GM12878 (cell line): ENCODE results near the gene SCMH1. TPM values are rescaled to one million over a fixed set of nuclear protein-coding genes. Genes with fewer than 3 reads are reported as not detected.

Source experiments
- BRCA1 ChIP-seq: IDR thresholded peaks from 2 replicates; pipeline ENCODE4 v1.6.1; 2011; ENCODE audit warnings: low read depth, low read length, improper control_type of control experiment
- E4F1 ChIP-seq: fragments of 450-650 bp; IDR thresholded peaks from 2 replicates; pipeline ENCODE4 v1.6.1; 2018; ENCODE audit warnings: borderline replicate concordance, mild to moderate bottlenecking; ENCODE audit not compliant: partially characterized antibody
- PKNOX1 ChIP-seq: fragments of 450-650 bp; IDR thresholded peaks from 2 replicates; pipeline ENCODE4 v1.6.1; 2016; ENCODE audit warnings: mild to moderate bottlenecking
- RELA ChIP-seq: fragments of 450-650 bp; IDR thresholded peaks from 2 replicates; pipeline ENCODE4 v1.8.0; 2014; ENCODE audit warnings: borderline replicate concordance; ENCODE audit not compliant: partially characterized antibody
- RELB ChIP-seq: fragments of 450-650 bp; IDR thresholded peaks from 2 replicates; pipeline ENCODE4 v1.6.1; 2017; ENCODE audit warnings: low read depth, mild to moderate bottlenecking, moderate library complexity
- STAT1 ChIP-seq: fragments of 450-650 bp; conservative IDR thresholded peaks from 2 replicates; pipeline ENCODE4 v1.6.1; 2014; ENCODE audit warnings: antibody characterized with exemption, mild to moderate bottlenecking
- ZBTB33 ChIP-seq: fragments of 450-650 bp; IDR thresholded peaks from 2 replicates; pipeline ENCODE4 v1.6.1; 2017; ENCODE audit warnings: mild to moderate bottlenecking
- polyA plus RNA-seq, 11 experiments: library from polyadenylated mRNA; depleted of rRNA in 4 of 11; unstranded in 6 of 11; stranded (reverse) in 5 of 11; fragments of >200 nt; fragmentation: Nextera tagmentation in 4 of 11; fragmentation: Illumina TruSeq in 1 of 11; extraction: Ambion mirVana in 4 of 11; extraction: Trizol in 1 of 11; gene quantifications; 1 replicate in 1 of 11; 2 replicates in 10 of 11; pipeline versions ENCODE4 v1.2.1 to v1.2.3, GENCODE V29; 2011 to 2016; ENCODE audit warnings: inconsistent platforms in 2 of 11, missing spikeins in 2 of 11, low read depth in 1 of 11
- total RNA-seq, 4 experiments: library from RNA; depleted of rRNA in 3 of 4; stranded (reverse); fragments of >200 nt in 3 of 4; fragmentation: Illumina TruSeq in 1 of 4; extraction: Trizol in 1 of 4; gene quantifications; 2 replicates each; pipeline versions ENCODE4 v1.2.1 to v1.2.3, GENCODE V29; 2013 to 2021

The SCMH1 gene
- total and polyA plus RNA-seq, 10 of the 15 experiments (the other 5 are each of a cell fraction or from before 2014, with no cell fraction given), result 7.5 to 44.1 (median 27.8) TPM

DNA sequence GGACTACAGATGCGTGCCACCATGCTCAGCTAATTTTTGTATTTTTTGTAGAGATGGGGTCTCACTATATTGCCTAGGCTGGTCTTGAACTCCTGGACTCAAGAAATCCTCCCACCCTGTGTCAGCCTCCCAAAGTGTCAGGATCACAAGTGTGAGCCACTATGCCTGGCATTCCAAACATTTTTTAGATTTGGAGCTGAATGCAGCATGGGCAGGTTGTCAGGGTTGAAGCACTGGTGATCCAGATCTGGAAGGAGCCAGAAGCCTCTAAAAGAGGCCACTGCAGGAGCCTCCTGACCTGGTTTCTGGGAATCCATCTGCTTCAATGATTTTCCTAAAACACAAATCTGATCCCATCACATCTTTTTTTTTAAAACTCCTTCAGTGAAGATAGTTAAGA lies 264.4 kb downstream of the SCMH1 start (continued):
- no peak for TF ChIP-seq ZBTB33
- no peak for TF ChIP-seq RELA
- no peak for TF ChIP-seq RELB
- TF ChIP-seq PKNOX1, result no peak
- TF ChIP-seq STAT1, result no peak
- TF ChIP-seq BRCA1, result no peak
- no peak for TF ChIP-seq E4F1

Other genes with a start within 250 kb of the SCMH1 start
- 0.11 and 0.22 TPM in 2 replicates for gene SLFNL1, start 220.6 kb downstream of the SCMH1 start, total RNA-seq (2014; rRNA removed)
- gene SLFNL1, start 220.6 kb downstream of the SCMH1 start, total RNA-seq (2014; rRNA removed; fragmentation: Illumina TruSeq; extraction: Trizol), result 0.13 and 0.23 TPM in 2 replicates
- 0.18 and 0.24 TPM in 2 replicates for gene SLFNL1, start 220.6 kb downstream of the SCMH1 start, total RNA-seq (2021)
- gene SLFNL1, start 220.6 kb downstream of the SCMH1 start, polyA plus RNA-seq (2011; rRNA removed), result 0.16 and 0.18 TPM in 2 replicates
- 0.10 TPM in 1 of 2 replicates, not detected in the other for gene SLFNL1, start 220.6 kb downstream of the SCMH1 start, polyA plus RNA-seq (2014; fragmentation: Illumina TruSeq; extraction: Trizol)
- not detected for gene SLFNL1, start 220.6 kb downstream of the SCMH1 start, polyA plus RNA-seq (2014; fragmentation: Nextera tagmentation; extraction: Ambion mirVana)
- gene SLFNL1, start 220.6 kb downstream of the SCMH1 start, polyA plus RNA-seq (2014; rRNA removed), result 0.05 and 0.20 TPM in 2 replicates
- under 1 TPM; 0.55 to 0.98 TPM for gene SLFNL1, start 220.6 kb downstream of the SCMH1 start, polyA plus RNA-seq (2016; fragmentation: Nextera tagmentation; extraction: Ambion mirVana)
- gene FOXO6, start 119.1 kb upstream of the SCMH1 start, total RNA-seq (2014; rRNA removed), result not detected in 2 replicates
- not detected in 2 replicates for gene FOXO6, start 119.1 kb upstream of the SCMH1 start, total RNA-seq (2014; rRNA removed; fragmentation: Illumina TruSeq; extraction: Trizol)
- gene FOXO6, start 119.1 kb upstream of the SCMH1 start, total RNA-seq (2021), result 0.13 TPM in 1 of 2 replicates, not detected in the other
- 0.09 and 0.37 TPM in 2 replicates for gene FOXO6, start 119.1 kb upstream of the SCMH1 start, polyA plus RNA-seq (2011; rRNA removed)
- not detected in 2 replicates for gene FOXO6, start 119.1 kb upstream of the SCMH1 start, polyA plus RNA-seq (2014; fragmentation: Illumina TruSeq; extraction: Trizol)
- gene FOXO6, start 119.1 kb upstream of the SCMH1 start, polyA plus RNA-seq (2014; fragmentation: Nextera tagmentation; extraction: Ambion mirVana), result not detected
- gene FOXO6, start 119.1 kb upstream of the SCMH1 start, polyA plus RNA-seq (2014; rRNA removed), result 0.05 TPM in 1 of 2 replicates, not detected in the other
- not detected for gene FOXO6, start 119.1 kb upstream of the SCMH1 start, polyA plus RNA-seq (2016; fragmentation: Nextera tagmentation; extraction: Ambion mirVana)
- 0.28 and 0.60 TPM in 2 replicates for gene EDN2, start 242.4 kb upstream of the SCMH1 start, total RNA-seq (2014; rRNA removed)
- 0.13 and 0.23 TPM in 2 replicates for gene EDN2, start 242.4 kb upstream of the SCMH1 start, total RNA-seq (2014; rRNA removed; fragmentation: Illumina TruSeq; extraction: Trizol)
- gene EDN2, start 242.4 kb upstream of the SCMH1 start, total RNA-seq (2021), result 0.74 and 0.98 TPM in 2 replicates
- gene EDN2, start 242.4 kb upstream of the SCMH1 start, polyA plus RNA-seq (2011; rRNA removed), result 1.1 and 1.5 TPM in 2 replicates
- 0.35 TPM in 1 of 2 replicates, not detected in the other for gene EDN2, start 242.4 kb upstream of the SCMH1 start, polyA plus RNA-seq (2014; fragmentation: Illumina TruSeq; extraction: Trizol)
- under 1 TPM in 1 of 2 experiments, not detected in 1; 0.11 TPM for gene EDN2, start 242.4 kb upstream of the SCMH1 start, polyA plus RNA-seq (2014; fragmentation: Nextera tagmentation; extraction: Ambion mirVana)
- gene EDN2, start 242.4 kb upstream of the SCMH1 start, polyA plus RNA-seq (2014; rRNA removed), result 0.94 and 1.3 TPM in 2 replicates
- under 1 TPM; 0.43 to 0.48 TPM for gene EDN2, start 242.4 kb upstream of the SCMH1 start, polyA plus RNA-seq (2016; fragmentation: Nextera tagmentation; extraction: Ambion mirVana)